ENCODE data around the gene ERMARD.

The ERMARD gene

DNA sequence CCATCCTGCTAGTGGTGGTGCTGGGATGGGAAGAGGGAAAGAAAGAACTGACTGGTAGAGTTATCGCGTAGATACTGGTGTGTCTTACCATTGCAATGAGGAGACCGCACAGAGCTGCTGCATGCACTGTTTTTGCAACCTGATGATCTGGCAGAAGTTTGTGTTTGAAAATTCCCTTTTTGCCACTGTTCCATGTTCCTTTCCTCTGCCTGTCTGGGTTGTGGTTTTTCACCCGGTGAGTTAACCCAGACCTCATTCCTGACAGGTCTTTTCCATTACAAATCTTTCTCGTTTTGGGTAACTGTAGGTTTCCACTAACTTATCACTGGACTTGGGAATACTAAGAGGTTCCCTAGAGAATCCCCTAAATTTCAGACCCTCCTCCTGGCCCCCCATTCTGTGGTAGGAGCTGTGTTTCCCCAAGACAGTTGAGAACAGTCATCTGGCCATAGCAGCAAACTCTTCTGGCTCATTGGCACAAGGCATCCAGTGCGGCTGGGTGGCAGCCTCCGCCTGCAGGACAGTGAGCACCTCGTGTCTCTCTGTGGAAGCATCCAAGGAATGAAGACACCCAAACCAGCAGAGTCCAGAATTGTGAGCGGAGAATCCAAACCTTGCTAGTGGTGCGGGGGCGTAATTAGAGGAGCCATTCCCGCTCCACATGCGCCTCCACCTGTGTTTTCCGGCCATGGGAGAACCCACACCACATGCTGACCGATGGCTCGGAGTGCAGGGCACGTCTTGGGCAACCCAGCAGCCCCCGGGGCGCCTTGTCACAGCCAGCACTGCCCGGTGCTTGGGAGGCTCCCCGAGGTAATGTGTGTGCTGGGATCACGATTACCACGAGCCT is 32.8 kb downstream of the ERMARD start:
- no peak for DNase-seq

DNA sequence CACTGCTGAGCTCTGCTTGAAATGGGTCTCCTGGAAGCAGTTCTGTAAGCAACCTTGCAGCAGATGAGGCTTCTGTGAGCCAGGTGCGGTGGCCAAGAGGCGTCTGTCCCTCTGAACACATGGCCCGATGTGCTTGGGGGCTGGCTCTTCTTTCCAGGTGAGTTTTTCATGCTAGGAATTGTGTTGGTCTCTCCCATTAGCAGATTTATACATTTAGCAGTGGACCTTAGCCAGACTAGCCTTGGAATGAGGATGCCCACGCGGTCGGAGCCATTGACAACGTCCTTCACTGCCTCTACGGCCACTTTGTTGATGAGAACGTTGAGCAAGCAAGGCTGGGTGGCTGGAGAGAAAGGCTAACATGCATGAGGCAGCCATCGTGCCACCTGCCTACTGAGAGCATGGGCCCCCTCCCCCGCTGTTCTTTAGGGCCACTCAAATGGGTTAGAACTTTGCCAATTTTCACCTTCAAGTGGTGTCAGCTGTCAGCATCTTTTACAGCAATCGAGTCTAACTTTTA is 33.5 kb downstream of the ERMARD start:
- DNase-seq: no peak

DNA sequence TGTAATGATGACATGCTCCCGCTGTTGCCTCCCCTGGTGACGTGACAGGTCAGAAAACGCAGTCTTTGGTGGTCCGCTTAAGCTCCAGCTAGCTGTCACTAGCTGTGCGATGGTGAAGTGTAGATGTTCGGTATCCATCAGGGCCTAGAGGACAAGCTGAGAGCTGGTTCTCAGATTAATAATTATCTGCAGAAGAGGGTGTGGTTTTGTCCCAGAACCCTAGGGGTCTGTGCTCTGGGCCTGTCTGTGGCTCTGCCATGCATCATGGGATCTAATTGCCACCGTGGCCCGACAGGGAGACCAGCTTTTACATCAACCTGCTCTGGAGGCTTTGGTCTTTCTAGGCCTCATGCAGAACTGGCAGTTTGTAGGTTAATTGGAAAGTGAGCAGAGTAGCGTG is 34.1 kb downstream of the ERMARD start:
- DNase-seq: no peak

DNA sequence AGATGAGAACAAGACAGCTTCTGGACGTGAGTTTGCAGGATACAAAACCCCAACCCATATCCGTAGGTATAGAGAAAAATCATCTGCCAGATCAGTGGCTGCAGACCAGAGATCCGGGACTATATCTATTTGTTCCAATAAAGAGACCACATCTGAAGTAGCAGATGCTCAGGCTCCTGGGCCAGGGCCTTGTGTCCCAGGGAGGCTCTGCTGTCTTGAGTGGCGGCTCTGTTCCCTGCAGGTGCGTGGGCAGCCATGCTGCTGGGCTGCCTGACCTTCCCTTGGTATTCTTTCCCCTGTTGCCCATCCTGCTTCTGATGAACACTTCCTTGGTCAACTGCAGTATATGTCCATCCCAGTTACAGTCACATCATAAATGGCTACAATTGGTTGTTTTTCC is 34.9 kb downstream of the ERMARD start:
- no peak for DNase-seq

DNA sequence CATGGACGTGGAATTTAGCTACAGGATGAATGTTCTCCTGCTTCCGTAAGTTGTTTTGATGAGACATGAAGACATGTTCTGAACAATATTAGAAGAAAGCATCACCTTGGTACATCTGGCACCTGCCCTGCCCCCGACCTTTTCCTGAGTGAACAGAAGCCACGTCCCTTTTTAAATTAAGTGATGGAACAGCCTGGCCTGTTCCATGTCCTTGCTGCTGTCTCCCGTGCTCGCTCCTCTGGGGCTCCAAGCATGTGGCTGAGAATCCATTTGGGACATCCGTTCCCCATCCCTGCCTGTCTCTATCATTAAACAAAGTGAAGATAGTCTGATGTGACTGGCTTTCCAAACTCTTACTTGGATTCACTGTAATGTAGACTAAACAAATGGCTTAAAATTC is 36.4 kb downstream of the ERMARD start:
- DNase-seq: no peak

DNA sequence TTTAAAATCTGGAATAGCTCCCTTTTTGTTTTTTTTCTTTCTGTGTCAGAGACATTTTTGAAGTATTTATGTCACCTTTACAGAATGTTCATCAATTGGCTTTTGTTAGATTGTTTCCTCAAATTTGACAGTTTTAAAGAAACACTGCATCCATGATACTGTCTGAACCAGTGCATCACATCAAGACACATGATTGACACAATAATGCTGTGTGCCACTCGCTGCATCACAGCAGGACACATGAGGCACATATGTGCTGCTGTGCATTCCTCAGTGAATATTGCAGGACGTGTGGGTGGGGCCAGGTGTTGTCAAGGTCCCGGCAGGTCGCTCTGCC is 37.4 kb downstream of the ERMARD start:
- DNase-seq: no peak

DNA sequence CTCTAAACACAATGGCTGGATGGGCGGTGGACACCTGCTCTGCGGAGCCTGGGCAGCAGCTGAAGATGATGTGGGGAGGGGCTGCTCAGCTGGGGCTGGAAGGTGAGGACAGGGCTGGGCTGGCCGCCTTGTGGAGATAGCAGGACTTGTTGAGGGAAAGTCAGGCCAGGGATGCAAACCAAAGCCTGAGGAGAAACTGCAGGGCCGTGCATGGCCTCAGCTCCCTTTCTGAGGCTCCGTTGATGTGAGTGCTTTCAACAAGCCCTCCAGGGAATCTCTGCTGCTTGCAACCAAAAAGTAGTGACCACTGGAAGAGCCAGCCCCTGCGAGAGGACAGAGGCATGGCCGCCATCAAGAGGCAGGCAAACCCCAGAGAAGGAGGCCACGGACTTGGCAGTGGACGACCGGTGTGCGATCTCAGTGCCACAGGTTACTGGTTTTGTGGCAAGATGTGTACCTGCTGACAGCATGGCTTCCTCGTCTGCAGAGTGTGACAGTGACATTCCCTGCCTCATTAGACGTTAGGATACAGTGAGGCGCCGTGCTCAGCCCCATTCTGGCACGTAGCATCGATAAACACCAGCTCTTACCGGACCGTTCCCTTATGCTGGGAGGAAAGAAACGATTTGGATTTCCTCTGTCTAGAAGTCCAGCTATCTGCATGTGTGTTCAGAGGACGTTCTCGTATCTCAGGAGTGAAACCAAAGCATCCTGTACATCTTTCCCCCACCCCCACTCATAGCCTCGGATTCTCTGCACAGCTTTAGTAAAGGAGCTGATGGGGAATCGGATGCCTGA is 37.9 kb downstream of the ERMARD start:
- no peak for DNase-seq

DNA sequence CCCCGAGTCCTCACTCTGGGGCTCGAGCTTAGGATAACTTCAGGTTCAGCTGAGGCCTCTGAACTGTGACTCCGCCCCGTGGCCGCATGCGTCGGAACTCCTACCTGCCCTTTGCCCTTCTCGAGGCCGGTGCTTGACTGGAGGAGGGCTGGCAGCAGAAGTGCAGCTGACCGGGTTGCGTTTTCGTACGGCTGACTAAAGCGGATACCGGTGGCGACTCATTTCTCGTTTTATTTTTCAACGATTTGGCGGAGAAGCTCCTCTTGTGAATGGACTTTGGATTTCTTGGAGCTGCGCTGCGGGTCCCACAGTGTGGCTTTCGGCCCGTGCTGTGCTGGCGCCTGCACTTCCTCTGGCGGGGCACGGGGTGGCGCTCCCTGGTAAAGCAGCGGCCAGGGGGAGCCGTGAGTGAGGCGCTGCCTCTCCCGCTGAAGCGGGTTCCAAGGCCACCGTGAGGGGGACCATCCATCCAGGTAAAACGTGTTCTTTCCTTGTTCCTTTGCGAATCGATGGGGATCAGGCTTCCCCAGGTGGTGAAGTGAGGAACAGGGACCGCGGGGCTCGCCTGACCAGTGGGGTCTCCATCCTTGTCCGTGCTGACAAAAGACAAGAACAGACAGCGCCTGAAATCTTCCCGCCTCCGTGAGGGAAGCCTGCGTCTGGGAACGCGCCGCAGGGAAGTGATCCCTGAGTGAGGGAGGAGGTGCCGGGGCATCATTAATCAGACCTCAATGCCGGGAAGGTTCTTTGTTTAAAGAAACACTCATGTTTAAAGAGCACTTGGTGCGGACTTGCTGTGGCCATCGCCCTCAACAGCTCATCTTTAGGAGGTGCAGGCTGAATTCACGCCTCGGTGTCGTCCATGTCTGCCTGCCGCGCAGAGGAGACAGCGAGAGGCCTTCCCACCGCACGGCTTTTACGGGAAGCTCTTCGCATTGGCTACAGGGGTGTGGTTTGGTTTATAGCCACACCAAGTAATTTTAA is 38.8 kb downstream of the ERMARD start:
- DNase-seq: peak; percentile 80

DNA sequence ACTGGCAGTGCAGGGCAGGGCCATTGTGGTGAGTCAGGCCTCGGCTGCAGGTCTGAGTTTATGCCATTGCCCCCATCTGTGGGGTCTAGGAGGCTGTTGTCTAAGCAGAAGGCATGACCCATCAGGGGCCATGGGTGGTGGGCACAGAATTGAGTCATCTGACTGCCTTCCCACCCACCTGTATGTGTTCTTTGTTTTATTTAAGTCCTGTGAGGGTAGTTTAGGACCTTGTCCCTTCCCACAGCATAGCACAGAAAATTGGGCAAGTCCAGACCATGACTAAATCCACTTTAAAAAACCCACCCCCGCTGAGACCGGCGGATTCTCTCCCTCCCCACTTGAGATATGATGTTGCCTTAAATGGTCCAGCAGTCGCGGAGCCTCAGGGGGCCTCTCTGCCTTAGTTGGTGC is 40.3 kb downstream of the ERMARD start:
- no peak for DNase-seq

DNA sequence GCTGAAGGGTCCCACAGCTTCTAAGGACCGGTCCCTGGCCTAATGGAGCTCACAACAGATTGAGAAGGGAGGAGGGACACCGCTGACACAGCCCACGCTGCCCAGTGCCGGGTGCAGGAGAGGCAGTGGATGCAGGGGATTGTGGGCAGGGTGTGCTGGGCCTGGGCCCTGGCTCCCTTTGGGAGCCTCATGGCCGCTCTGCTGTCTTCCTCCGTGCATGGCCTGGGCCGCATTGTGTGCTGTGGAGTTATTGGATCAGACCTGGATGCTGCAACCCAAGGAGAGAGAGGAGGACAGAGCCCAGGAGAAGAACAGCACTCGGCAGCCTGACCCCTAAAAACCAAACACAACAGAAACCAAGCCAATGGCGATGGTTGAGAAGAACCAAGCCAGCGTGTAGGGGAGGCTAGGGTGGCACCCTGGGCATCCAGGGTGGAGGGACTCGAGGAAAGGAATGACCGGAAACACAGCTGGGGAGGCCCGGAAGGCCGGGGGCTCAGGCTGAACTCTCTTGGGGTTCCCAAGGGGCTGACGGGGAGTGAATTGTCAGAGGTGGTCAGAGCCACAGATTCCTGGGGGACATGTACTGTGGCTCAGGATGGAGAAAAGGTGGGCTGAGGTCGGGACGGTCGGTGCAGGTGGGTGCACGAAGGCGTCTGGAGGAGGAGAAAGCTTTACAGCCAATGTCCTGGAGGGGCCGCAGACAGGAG is 41.0 kb downstream of the ERMARD start:
- no peak for DNase-seq

DNA sequence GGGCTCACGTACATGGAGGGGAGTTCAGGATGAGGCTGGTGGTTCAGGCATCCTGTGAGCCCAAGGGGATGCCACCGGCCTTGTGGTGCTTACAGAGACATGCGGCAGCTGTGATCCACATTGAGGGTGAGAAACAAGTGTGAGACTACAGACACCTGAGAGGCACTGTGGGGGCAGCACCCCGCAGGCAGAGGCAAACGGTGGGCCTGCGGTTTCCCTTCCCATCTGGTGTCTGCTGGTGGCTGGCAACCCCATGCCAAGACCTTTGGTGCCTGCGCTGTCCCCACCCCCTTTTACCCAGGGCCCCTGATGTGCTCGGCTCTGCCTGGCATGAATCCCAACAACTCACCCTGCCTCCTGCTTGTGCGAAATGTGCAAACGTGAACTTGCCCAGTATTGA is 42.0 kb downstream of the ERMARD start:
- no peak for DNase-seq

DNA sequence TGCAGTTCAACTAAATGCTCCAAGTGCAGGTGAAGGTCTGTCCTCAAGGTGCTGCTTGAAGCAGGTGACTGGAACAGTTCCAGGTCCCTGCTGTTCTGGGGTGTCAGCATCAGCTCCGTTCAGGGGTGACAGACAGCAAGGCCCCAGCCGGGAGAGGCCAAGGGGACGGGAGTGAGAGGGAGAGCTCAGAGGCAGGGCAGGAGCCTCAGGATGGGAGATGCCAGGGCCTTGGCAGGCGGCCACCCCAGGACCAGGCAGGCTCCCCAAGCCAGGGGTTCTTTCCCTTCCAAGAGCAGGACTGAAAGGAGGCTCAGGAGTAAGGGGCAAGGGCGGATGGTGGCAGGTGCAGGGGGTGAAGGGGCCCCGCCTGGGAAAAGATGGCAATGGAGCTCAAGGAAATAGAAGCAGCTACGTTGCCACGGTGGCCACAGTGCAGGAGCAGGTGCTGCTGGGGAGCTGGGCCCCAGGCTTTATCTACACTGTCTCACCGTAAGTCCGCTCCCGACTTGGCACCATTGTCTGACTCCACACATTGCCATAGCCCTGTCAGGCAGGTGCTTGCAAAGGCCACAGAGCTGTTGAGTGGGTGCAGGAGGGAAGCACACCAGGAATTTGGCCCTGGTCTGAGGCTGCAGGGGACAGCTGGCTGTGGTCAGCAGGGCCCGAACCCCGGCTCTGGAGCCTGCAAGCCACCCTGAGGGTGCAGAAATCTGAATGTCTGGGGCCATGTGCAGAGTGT is 43.1 kb downstream of the ERMARD start:
- no peak for DNase-seq

DNA sequence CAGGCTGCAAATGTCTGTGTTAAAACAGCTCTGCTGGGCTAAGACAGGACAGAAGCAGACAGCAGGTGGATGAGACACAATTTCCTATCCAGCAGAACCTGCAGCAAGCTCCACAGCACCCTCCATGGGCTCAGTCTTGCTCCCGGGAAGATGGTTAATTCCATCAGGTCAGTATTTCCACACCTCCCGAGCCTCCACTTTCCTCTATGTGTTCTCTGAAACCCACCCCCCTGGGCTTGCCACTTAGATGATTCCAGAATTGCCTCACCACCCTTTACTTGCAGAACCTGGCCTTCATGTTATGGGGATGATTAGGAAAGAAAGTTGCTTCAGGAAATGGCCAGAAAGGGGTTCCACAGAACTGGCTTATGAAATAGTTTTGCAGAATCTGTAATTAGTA is 43.8 kb downstream of the ERMARD start:
- no peak for DNase-seq

DNA sequence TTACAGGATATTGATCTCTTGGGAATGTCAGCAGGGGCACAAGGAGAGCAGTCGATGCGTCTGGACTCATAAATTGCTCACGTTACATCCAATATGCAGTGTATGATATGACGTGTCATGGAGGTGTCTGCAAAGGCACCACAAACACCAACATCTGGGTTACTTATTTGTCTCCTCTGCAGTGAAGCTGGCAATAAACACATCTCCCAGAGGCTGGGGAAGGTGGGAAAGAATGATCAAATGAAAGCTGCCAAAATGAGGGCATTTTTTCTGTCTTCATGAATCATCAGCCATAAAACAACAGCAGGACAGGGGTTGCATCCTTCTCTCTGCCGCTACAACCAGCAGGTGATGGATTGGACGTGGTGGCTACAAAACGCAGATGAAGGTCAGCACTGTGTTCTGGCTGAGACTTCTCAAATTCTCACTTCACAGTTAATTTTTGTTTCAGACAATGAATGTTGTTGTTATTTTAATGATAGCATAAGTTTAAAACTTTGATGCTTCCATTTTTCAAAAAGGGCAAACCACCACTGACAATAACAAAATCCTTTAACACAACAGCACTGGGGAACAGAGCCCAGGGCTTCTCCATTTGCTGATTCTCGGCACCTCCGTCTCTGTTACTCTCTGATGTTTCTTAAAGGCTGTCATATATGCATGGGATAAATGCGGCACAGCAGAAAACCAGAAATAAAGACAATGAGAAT is 47.5 kb downstream of the ERMARD start:
- DNase-seq: no peak

DNA sequence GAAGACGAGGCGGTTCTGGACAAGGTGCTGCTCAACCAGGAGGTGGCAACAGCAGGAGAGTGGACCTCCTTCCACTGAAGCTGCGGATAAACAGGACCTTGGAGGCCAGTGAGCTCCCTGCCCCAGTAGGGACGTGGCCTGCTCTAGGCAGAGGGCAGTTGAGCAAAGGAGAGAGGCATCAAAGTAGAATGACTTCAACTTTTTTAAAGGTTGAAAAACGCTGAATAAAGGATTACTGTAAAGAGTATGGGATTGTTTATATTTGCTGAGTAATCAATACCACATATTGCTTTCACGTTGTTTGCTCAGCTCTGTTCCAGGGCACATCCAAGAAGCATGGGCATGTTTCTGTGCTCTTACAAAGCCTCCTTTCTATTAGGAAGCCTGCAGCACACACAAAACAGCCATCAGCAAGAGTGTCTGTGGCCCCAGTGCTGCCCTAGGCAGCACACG is 48.1 kb downstream of the ERMARD start:
- no peak for DNase-seq

DNA sequence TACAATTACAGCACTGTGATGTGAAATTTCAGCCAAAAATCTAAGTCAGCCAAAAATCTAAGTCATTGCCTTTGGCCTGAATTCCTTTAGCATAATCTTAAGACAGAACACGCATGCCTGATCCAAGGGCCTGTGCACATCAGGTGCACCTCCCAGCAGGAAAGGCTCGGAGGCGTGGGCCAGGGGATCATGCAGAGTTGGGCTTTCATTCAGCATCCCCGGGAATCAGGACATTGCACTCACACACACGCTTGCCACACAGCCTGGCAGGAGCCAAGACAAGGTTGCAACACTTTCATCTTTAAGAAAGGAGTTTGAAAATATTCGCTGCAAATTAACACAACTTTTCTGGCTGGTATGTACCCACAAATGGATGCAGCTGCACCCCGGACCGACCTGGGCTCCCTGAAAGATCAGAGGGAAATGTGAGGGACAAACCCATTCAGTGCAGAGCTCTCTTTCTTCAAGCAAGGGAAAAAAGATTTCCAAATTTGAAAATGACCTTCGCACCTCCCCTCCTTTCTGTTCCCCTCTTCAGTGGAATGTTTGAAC is 48.8 kb downstream of the ERMARD start:
- no peak for DNase-seq

DNA sequence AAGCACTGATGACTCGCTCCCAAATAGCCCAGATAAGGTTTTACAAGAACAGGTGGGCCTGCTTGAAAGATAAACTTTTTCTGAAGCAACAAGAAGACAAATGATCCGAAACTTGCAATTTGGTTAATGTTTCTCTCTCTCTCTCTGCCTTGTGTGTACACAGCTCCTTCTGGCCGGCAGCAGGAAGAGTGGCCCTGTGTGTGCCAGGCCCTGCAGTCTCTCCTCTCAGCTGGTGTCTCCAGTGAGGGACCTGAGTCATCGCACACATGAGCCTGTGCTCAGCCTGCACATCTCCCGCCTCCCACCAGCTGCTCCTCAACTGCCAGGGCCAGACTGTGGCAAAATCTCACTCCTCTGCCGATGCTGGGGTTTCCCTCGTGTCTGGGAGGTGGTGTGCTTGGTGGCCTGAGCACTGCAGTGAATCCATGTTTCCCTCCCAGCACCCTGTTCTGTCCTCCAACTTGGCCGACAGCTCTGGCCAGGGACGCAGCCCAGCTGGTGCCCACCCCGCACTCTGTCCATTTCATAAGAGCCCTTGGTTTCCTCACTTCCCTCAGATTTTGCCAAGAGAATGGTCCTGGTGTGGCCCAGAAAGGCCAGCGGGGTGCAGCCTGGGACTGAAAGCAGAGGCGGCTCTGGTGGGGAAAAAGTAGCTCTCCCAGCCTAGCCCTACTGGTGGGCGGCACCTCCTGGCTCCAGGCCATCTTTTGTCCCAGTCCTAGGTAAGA is 49.4 kb downstream of the ERMARD start:
- DNase-seq: peak; percentile 13

DNA sequence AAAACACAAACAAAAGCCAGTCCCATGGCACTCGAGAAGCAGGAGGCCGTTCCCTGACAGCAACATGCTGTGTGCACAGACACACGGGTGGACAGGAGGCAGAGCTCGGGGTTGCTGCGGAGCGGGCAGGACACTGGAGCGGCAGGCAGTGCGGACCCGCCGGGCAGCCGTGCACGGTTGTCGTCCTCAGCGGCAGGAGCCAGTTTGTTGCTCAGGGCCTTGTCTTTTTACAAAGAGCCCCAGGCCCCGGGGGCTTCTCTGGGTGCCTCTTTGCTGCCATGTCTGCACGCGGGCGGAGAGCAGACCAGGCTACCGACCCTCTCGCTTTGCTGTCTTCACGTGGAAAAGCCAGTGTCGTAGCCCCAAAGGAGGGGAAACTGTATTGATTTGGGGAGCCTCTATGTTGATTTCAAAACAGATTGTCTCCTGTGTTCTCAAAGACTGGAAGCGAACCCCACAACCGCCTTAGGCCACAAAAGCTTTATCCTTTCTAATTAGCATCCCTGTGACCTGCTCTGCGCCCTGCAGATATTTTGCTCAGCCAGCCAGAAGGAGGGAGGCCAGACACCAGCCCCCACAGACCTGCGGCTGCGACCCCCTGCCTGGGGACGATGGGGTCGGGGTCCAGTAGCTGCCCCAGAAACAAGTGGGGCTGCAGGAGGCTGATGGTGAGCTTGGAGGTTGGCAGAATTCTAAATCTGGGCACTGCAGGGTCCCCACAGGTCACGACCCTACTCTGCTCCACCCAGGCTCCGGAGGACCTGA is 50.2 kb downstream of the ERMARD start:
- DNase-seq: no peak

DNA sequence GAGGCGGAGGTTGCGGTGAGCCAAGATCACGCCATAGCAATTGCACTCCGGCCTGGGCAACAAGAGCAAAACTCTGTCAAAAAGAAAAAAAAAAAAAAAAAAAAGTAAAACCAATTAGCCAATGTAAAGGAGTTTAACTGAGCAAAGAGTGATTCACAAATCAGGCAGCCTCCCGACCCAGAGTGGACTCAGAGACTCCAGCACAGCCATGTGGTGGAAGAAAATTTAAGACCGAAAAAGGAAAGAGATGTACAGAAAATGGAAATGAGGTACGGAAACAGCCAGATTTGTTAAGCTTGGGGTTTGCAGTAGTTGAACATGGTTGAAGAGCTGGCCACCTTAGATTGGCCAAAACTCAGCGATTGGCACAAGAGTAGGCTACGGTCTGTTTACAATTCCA is 51.4 kb downstream of the ERMARD start:
- no peak for DNase-seq
